ENCODE results near the gene CD164L2.

Gene CD164L2

GRCh38 chr1:27380766-27381733 lies 2.1 kb downstream of the CD164L2 start:
- Histone ChIP-seq H3K27me3 (ENCODE audit: control insufficient read depth, insufficient read depth, low read length) (peaks cover 18% of the 10 kb centered on the region), H3K9ac (ENCODE audit: low read depth, low read length) (no peak overlapping the region), H3K4me3 (ENCODE audit: low read length) (no peak overlapping the region), H3K9me3 (replicated peaks; ENCODE audit: low read length) (no peaks in the 10 kb centered on the region), H3K36me3 (ENCODE audit: insufficient read depth, low read length) (no peaks in the 10 kb centered on the region), H3K4me2 (ENCODE audit: low read length) (no peak overlapping the region), H3K4me1 (ENCODE audit: control insufficient read depth, insufficient read depth, low read length) (no peaks in the 10 kb centered on the region)

DNA sequence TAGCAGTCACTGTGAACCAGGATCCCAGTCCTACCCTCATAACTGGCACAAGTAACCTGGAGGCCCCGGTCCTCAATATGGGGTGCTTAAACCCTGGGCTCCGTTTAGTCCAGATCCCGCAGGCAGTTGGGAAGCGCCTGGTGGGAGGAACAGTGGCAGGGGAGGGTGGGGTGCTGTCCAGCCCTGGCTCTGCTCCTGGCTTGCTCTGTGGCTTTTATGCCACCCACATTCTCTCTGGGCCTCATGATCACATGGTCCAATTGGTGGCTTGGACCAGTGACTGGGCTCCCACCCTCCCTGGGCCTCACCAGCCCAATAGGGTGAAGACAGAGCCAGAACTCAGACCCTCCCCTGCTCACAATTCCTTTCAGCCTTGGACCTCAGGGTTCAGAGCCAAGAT lies 2.9 kb downstream of the CD164L2 start:
- Histone ChIP-seq H3K36me3 (ENCODE audit: insufficient read depth, low read length) (no peaks in the 10 kb centered on the region), H3K9ac (ENCODE audit: low read depth, low read length) (no peak overlapping the region), H3K4me2 (ENCODE audit: low read length) (no peak overlapping the region), H3K4me1 (ENCODE audit: control insufficient read depth, insufficient read depth, low read length) (no peaks in the 10 kb centered on the region), H3K27me3 (ENCODE audit: control insufficient read depth, insufficient read depth, low read length) (peaks cover 18% of the 10 kb centered on the region), H3K9me3 (replicated peaks; ENCODE audit: low read length) (no peaks in the 10 kb centered on the region), H3K4me3 (ENCODE audit: low read length) (no peak overlapping the region)

GRCh38 chr1:27379564-27380122 lies 3.5 kb downstream of the CD164L2 start:
- no peak overlapping the region for H3K9ac ChIP-seq (ENCODE audit: low read depth, low read length)
- no peaks in the 10 kb centered on the region for H3K9me3 ChIP-seq (replicated peaks; ENCODE audit: low read length)
- peaks cover 18% of the 10 kb centered on the region for H3K27me3 ChIP-seq (ENCODE audit: control insufficient read depth, insufficient read depth, low read length)
- H3K4me1 ChIP-seq (ENCODE audit: control insufficient read depth, insufficient read depth, low read length) = no peaks in the 10 kb centered on the region
- no peaks in the 10 kb centered on the region for H3K36me3 ChIP-seq (ENCODE audit: insufficient read depth, low read length)
- H3K4me3 ChIP-seq (ENCODE audit: low read length) = no peak overlapping the region
- H3K4me2 ChIP-seq (ENCODE audit: low read length) = no peak overlapping the region

GRCh38 chr1:27377760-27378495 lies 5.2 kb downstream of the CD164L2 start:
- Histone ChIP-seq H3K4me1 (ENCODE audit: control insufficient read depth, insufficient read depth, low read length) (no peaks in the 10 kb centered on the region), H3K4me3 (ENCODE audit: low read length) (no peak overlapping the region), H3K9me3 (replicated peaks; ENCODE audit: low read length) (no peaks in the 10 kb centered on the region), H3K9ac (ENCODE audit: low read depth, low read length) (no peak overlapping the region), H3K36me3 (ENCODE audit: insufficient read depth, low read length) (no peaks in the 10 kb centered on the region), H3K27me3 (ENCODE audit: control insufficient read depth, insufficient read depth, low read length) (peaks cover 18% of the 10 kb centered on the region), H3K4me2 (ENCODE audit: low read length) (no peak overlapping the region)

GRCh38 chr1:27374362-27375086 lies 8.6 kb downstream of the CD164L2 start, which contains the start of gene FCN3:
Gene FCN3 (minus strand): TSS chr1:27374824. CDS start chr1:27374818, 6 bp downstream.
- H3K4me1 ChIP-seq (ENCODE audit: control insufficient read depth, insufficient read depth, low read length) = no peaks in the 10 kb centered on the region
- no peak within 1 kb of the TSS for H3K9ac ChIP-seq (ENCODE audit: low read depth, low read length)
- H3K4me2 ChIP-seq (ENCODE audit: low read length) = no peak within 1 kb of the TSS
- H3K9me3 ChIP-seq (replicated peaks; ENCODE audit: low read length) = no peaks in the 10 kb centered on the region
- peaks cover 6% of the 10 kb centered on the region for H3K27me3 ChIP-seq (ENCODE audit: control insufficient read depth, insufficient read depth, low read length)
- no peaks in the 10 kb centered on the region for H3K36me3 ChIP-seq (ENCODE audit: insufficient read depth, low read length)
- H3K4me3 ChIP-seq (ENCODE audit: low read length) = no peak within 1 kb of the TSS

GRCh38 chr1:27372808-27373690 lies 10.1 kb downstream of the CD164L2 start:
- no peak overlapping the region for H3K4me2 ChIP-seq (ENCODE audit: low read length)
- peaks cover 6% of the 10 kb centered on the region for H3K27me3 ChIP-seq (ENCODE audit: control insufficient read depth, insufficient read depth, low read length)
- no peaks in the 10 kb centered on the region for H3K9me3 ChIP-seq (replicated peaks; ENCODE audit: low read length)
- H3K36me3 ChIP-seq (ENCODE audit: insufficient read depth, low read length) = no peaks in the 10 kb centered on the region
- H3K4me3 ChIP-seq (ENCODE audit: low read length) = no peak overlapping the region
- no peak overlapping the region for H3K9ac ChIP-seq (ENCODE audit: low read depth, low read length)
- no peaks in the 10 kb centered on the region for H3K4me1 ChIP-seq (ENCODE audit: control insufficient read depth, insufficient read depth, low read length)

DNA sequence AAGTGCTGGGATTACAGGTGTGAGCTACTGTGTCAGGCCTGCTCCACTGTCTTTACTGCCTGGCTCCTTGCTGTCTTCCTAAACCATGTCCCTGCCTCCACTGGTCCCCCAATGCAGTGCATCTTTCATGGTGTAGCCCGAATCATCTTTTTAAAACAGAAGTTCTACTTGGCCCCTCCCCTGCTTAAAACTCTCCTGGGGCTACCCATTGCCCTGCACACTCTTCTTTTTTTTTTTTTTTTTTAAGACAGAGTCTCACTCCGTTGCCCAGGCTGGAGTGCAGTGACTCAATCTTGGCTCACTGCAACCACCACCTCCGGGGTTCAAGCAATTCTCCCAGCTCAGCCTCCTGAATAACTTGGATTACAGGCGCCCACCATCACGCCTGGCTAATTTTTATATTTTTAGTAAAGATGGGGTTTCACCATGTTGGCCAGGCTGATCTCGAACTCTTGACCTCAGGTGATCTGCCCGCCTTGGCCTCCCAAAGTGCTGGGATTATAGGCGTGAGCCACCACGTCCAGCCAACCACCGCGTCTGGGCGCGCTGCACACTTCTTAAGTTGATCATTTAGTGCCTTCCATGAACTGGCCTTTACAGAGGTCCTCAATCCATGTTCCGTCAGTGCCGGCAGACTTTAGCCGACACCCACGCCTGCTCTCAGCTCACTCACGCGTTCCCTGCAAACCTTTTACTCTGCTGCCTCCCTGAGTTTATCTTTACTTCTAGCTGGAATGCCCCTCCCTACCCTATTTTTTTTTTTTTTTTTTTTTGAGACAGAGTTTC lies 10.9 kb downstream of the CD164L2 start:
- Histone ChIP-seq H3K27me3 (ENCODE audit: control insufficient read depth, insufficient read depth, low read length) (peaks cover 6% of the 10 kb centered on the region), H3K9me3 (replicated peaks; ENCODE audit: low read length) (no peaks in the 10 kb centered on the region), H3K4me3 (ENCODE audit: low read length) (no peak overlapping the region), H3K4me2 (ENCODE audit: low read length) (no peak overlapping the region), H3K9ac (ENCODE audit: low read depth, low read length) (no peak overlapping the region), H3K36me3 (ENCODE audit: insufficient read depth, low read length) (no peaks in the 10 kb centered on the region), H3K4me1 (ENCODE audit: control insufficient read depth, insufficient read depth, low read length) (peaks cover 3% of the 10 kb centered on the region)

GRCh38 chr1:27368869-27369582 lies 14.1 kb downstream of the CD164L2 start:
- no peak overlapping the region for H3K4me2 ChIP-seq (ENCODE audit: low read length)
- no peak overlapping the region for H3K9ac ChIP-seq (ENCODE audit: low read depth, low read length)
- H3K36me3 ChIP-seq (ENCODE audit: insufficient read depth, low read length) = peaks cover 4% of the 10 kb centered on the region
- no peak overlapping the region for H3K4me3 ChIP-seq (ENCODE audit: low read length)
- H3K4me1 ChIP-seq (ENCODE audit: control insufficient read depth, insufficient read depth, low read length) = peaks cover 15% of the 10 kb centered on the region
- H3K27me3 ChIP-seq (ENCODE audit: control insufficient read depth, insufficient read depth, low read length) = no peaks in the 10 kb centered on the region
- H3K9me3 ChIP-seq (replicated peaks; ENCODE audit: low read length) = no peaks in the 10 kb centered on the region

DNA sequence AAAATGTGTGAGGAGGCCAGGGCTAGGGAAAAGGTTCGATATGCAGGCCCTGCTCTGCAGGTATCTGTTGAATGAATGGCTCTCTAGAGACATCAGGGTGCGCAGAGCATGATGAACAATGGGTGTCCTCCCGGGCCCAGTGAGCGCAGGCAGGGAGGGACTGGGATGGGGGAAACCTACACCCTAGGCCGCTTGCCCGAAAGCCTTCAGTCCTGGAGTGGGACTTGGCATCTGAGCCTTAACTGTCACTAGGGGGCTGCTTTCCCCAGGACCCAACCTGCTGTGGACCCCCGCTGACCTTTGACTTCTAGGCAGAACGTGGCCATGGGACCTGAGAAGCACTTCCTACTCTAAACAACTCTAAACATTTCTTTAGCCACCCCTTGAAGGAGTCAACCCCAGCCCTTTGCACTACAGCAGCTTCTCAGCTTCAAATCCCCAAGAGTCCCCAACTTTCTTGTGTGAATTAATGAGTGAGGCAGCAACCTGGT lies 15.9 kb downstream of the CD164L2 start:
- Histone ChIP-seq H3K9me3 (replicated peaks; ENCODE audit: low read length) (no peaks in the 10 kb centered on the region), H3K9ac (ENCODE audit: low read depth, low read length) (peak overlapping the region; percentile 96), H3K4me2 (ENCODE audit: low read length) (peak overlapping the region; percentile 92), H3K36me3 (ENCODE audit: insufficient read depth, low read length) (peaks cover 22% of the 10 kb centered on the region), H3K27me3 (ENCODE audit: control insufficient read depth, insufficient read depth, low read length) (no peaks in the 10 kb centered on the region), H3K4me1 (ENCODE audit: control insufficient read depth, insufficient read depth, low read length) (peaks cover 15% of the 10 kb centered on the region), H3K4me3 (ENCODE audit: low read length) (peak overlapping the region; percentile 96)
